ENCODE measurements around the gene MTA1.

The MTA1 gene

GRCh38 chr14:105412771-105413543 is 6.7 kb upstream of the MTA1 start:
- no peaks in the 10 kb centered on the region for H3F3A ChIP-seq (ENCODE audit: insufficient read depth, low read length)
- no peak overlapping the region for H3K9ac ChIP-seq (ENCODE audit: low read length)
- TF ChIP-seq EZH2phosphoT487 (IDR thresholded peaks at IDR 0.05; ENCODE audit: low read length) (no peak), EZH2 (optimal IDR thresholded peaks at IDR 0.05; ENCODE audit: low read depth, low read length) (no peak), CTCF (IDR thresholded peaks at IDR 0.05; ENCODE audit: low read length) (no peak)
- DNase-seq: no peak
- H4K20me1 ChIP-seq (ENCODE audit: insufficient read depth, low read length): no peaks in the 10 kb centered on the region
- no peaks in the 10 kb centered on the region for H3K9me3 ChIP-seq (replicated peaks; ENCODE audit: insufficient read depth, low read length)
- H3K4me3 ChIP-seq (ENCODE audit: low read length): no peak overlapping the region
- no peak overlapping the region for H3K4me2 ChIP-seq (ENCODE audit: low read depth, low read length)
- peaks cover 12% of the 10 kb centered on the region for H3K27me3 ChIP-seq (replicated peaks; ENCODE audit: insufficient read depth, low read length)
- no peak overlapping the region for H2AFZ ChIP-seq (ENCODE audit: low read length)
- H3K36me3 ChIP-seq (replicated peaks; ENCODE audit: insufficient read depth, low read length): no peaks in the 10 kb centered on the region
- no peaks in the 10 kb centered on the region for H3K4me1 ChIP-seq (ENCODE audit: low read length)
- H3K79me2 ChIP-seq (ENCODE audit: low read length): no peaks in the 10 kb centered on the region
- H3K27ac ChIP-seq (ENCODE audit: low read length): no peak overlapping the region
- no peaks in the 10 kb centered on the region for H3K9me2 ChIP-seq (replicated peaks; ENCODE audit: insufficient read depth, low read length)

GRCh38 chr14:105413544-105413886 is 6.1 kb upstream of the MTA1 start:
- no peaks in the 10 kb centered on the region for H3K9me3 ChIP-seq (replicated peaks; ENCODE audit: insufficient read depth, low read length)
- H3K9ac ChIP-seq (ENCODE audit: low read length): no peak overlapping the region
- H3K79me2 ChIP-seq (ENCODE audit: low read length): no peaks in the 10 kb centered on the region
- H3K27ac ChIP-seq (ENCODE audit: low read length): no peak overlapping the region
- no peaks in the 10 kb centered on the region for H3K36me3 ChIP-seq (replicated peaks; ENCODE audit: insufficient read depth, low read length)
- H4K20me1 ChIP-seq (ENCODE audit: insufficient read depth, low read length): no peaks in the 10 kb centered on the region
- H3K9me2 ChIP-seq (replicated peaks; ENCODE audit: insufficient read depth, low read length): no peaks in the 10 kb centered on the region
- H3K27me3 ChIP-seq (replicated peaks; ENCODE audit: insufficient read depth, low read length): peaks cover 12% of the 10 kb centered on the region
- no peak overlapping the region for H3K4me2 ChIP-seq (ENCODE audit: low read depth, low read length)
- H3K4me1 ChIP-seq (ENCODE audit: low read length): no peaks in the 10 kb centered on the region
- TF ChIP-seq EZH2phosphoT487 (IDR thresholded peaks at IDR 0.05; ENCODE audit: low read length): no peak
- TF ChIP-seq EZH2 (optimal IDR thresholded peaks at IDR 0.05; ENCODE audit: low read depth, low read length): no peak
- TF ChIP-seq CTCF (IDR thresholded peaks at IDR 0.05; ENCODE audit: low read length): no peak
- no peak for DNase-seq
- H3F3A ChIP-seq (ENCODE audit: insufficient read depth, low read length): no peaks in the 10 kb centered on the region
- H3K4me3 ChIP-seq (ENCODE audit: low read length): no peak overlapping the region
- H2AFZ ChIP-seq (ENCODE audit: low read length): no peak overlapping the region

- H3K9me3 ChIP-seq (replicated peaks; ENCODE audit: insufficient read depth, low read length): no peaks in the 10 kb centered on the region
- H3K27ac ChIP-seq (ENCODE audit: low read length): no peak overlapping the region
- peaks cover 12% of the 10 kb centered on the region for H3K27me3 ChIP-seq (replicated peaks; ENCODE audit: insufficient read depth, low read length)
- H4K20me1 ChIP-seq (ENCODE audit: insufficient read depth, low read length): no peaks in the 10 kb centered on the region
- TF ChIP-seq CTCF (IDR thresholded peaks at IDR 0.05; ENCODE audit: low read length) (peak; percentile 9; the same call in 1 of the 2 replicates), EZH2phosphoT487 (IDR thresholded peaks at IDR 0.05; ENCODE audit: low read length) (no peak)
- H3K79me2 ChIP-seq (ENCODE audit: low read length): no peaks in the 10 kb centered on the region
- no peak overlapping the region for H3K9ac ChIP-seq (ENCODE audit: low read length)
- no peak for DNase-seq
- no peak overlapping the region for H3K4me2 ChIP-seq (ENCODE audit: low read depth, low read length)
- H3K4me3 ChIP-seq (ENCODE audit: low read length): no peak overlapping the region
- H3K9me2 ChIP-seq (replicated peaks; ENCODE audit: insufficient read depth, low read length): no peaks in the 10 kb centered on the region
- H3F3A ChIP-seq (ENCODE audit: insufficient read depth, low read length): no peaks in the 10 kb centered on the region
- H2AFZ ChIP-seq (ENCODE audit: low read length): no peak overlapping the region
- no peaks in the 10 kb centered on the region for H3K4me1 ChIP-seq (ENCODE audit: low read length)
- H3K36me3 ChIP-seq (replicated peaks; ENCODE audit: insufficient read depth, low read length): no peaks in the 10 kb centered on the region
These were observed 4.9 kb upstream of the MTA1 start for GRCh38 chr14:105414456-105415371.

All from MM.1S (cell line).